ENCODE data around the gene STAB1.

The STAB1 gene

DNA sequence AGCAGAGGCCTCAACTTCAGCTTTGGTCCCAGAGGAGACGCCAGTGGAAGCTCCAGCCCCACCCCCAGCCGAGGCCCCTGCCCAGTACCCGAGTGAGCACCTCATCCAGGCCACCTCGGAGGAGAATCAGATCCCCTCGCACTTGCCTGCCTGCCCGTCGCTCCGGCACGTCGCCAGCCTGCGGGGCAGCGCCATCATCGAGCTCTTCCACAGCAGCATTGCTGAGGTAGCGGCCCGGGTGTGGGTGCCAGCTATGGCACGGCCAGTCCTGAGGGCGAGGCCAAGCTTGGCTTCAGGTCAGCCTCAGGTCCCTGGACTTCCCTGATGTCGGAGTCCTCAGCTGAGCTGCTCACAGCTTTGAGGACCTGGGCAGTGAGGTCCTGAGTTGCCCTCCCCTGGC, 5.7 kb upstream of the STAB1 start:
- no peak overlapping the region for H3K4me3 ChIP-seq (ENCODE audit: low read length)
- H3K4me2 ChIP-seq (ENCODE audit: low read length), result no peak overlapping the region
- no peaks in the 10 kb centered on the region for H4K20me1 ChIP-seq (ENCODE audit: control insufficient read depth, insufficient read depth, low read depth, low read length)
- no peak overlapping the region for H3K27ac ChIP-seq (ENCODE audit: low read depth, low read length)
- no peaks in the 10 kb centered on the region for H3K9me2 ChIP-seq (replicated peaks; ENCODE audit: control insufficient read depth, low read length)
- H3K4me1 ChIP-seq (ENCODE audit: control insufficient read depth, low read length), result no peaks in the 10 kb centered on the region
- no peaks in the 10 kb centered on the region for H3K27me3 ChIP-seq (ENCODE audit: control insufficient read depth, low read length)
- H3K36me3 ChIP-seq (ENCODE audit: control insufficient read depth, low read length), result peaks cover 64% of the 10 kb centered on the region
- TF ChIP-seq CTCF (IDR thresholded peaks at IDR 0.05; ENCODE audit: low read depth, low read length, poor library complexity, severe bottlenecking) (no peak), EZH2phosphoT487 (IDR thresholded peaks at IDR 0.05; ENCODE audit: borderline replicate concordance, low read length) (no peak)
- H3K79me2 ChIP-seq (ENCODE audit: control insufficient read depth, low read length), result no peaks in the 10 kb centered on the region
- H3K9me3 ChIP-seq (ENCODE audit: control insufficient read depth, insufficient read depth, low read length), result no peaks in the 10 kb centered on the region
- H3F3A ChIP-seq (ENCODE audit: control insufficient read depth, insufficient read depth), result no peaks in the 10 kb centered on the region

- Histone ChIP-seq H3K4me1 (ENCODE audit: control insufficient read depth, low read length) (no peaks in the 10 kb centered on the region), H3K27me3 (ENCODE audit: control insufficient read depth, low read length) (no peaks in the 10 kb centered on the region), H3K9me3 (ENCODE audit: control insufficient read depth, insufficient read depth, low read length) (no peaks in the 10 kb centered on the region), H3F3A (ENCODE audit: control insufficient read depth, insufficient read depth) (no peaks in the 10 kb centered on the region), H3K4me3 (ENCODE audit: low read length) (no peak overlapping the region), H3K27ac (ENCODE audit: low read depth, low read length) (no peak overlapping the region), H3K4me2 (ENCODE audit: low read length) (no peak overlapping the region), H3K9me2 (replicated peaks; ENCODE audit: control insufficient read depth, low read length) (no peaks in the 10 kb centered on the region), H3K36me3 (ENCODE audit: control insufficient read depth, low read length) (peaks cover 60% of the 10 kb centered on the region), H4K20me1 (ENCODE audit: control insufficient read depth, insufficient read depth, low read depth, low read length) (no peaks in the 10 kb centered on the region), H3K79me2 (ENCODE audit: control insufficient read depth, low read length) (no peaks in the 10 kb centered on the region)
- TF ChIP-seq EZH2phosphoT487 (IDR thresholded peaks at IDR 0.05; ENCODE audit: borderline replicate concordance, low read length) (no peak), CTCF (IDR thresholded peaks at IDR 0.05; ENCODE audit: low read depth, low read length, poor library complexity, severe bottlenecking) (no peak)
Observed at GRCh38 chr3:52490035-52490938, 4.9 kb upstream of the STAB1 start.

DNA sequence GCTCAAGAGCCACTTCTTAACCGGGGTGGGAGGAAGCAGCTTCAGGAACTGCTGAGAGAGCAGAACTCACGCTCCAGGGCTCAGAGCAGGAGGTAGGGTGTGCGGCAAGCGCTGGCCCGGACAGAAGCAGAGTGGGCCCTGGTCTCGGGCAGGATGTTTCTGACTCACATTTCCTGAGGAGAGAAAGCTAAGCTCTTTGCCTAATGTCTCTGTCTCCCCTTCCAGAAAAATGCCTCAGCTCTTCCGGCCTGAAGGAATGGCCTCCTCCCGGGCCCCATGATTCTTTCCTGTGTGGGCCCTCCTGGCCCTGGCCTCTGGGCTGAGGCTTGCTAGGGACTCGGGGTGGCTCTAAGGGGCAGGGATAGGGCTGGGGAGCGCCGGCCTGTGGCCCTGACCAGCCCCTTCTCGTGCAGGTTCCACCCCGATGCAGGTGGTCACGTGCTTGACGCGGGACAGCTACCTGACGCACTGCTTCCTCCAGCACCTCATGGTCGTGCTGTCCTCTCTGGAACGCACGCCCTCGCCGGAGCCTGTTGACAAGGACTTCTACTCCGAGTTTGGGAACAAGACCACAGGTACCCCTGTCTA, 4.1 kb upstream of the STAB1 start:
- Histone ChIP-seq H3K9me3 (ENCODE audit: control insufficient read depth, insufficient read depth, low read length) (no peaks in the 10 kb centered on the region), H4K20me1 (ENCODE audit: control insufficient read depth, insufficient read depth, low read depth, low read length) (no peaks in the 10 kb centered on the region), H3K27ac (ENCODE audit: low read depth, low read length) (no peak overlapping the region), H3K27me3 (ENCODE audit: control insufficient read depth, low read length) (no peaks in the 10 kb centered on the region), H3K36me3 (ENCODE audit: control insufficient read depth, low read length) (peaks cover 54% of the 10 kb centered on the region), H3K4me3 (ENCODE audit: low read length) (no peak overlapping the region), H3K9me2 (replicated peaks; ENCODE audit: control insufficient read depth, low read length) (no peaks in the 10 kb centered on the region), H3K4me2 (ENCODE audit: low read length) (no peak overlapping the region), H3F3A (ENCODE audit: control insufficient read depth, insufficient read depth) (no peaks in the 10 kb centered on the region), H3K79me2 (ENCODE audit: control insufficient read depth, low read length) (no peaks in the 10 kb centered on the region), H3K4me1 (ENCODE audit: control insufficient read depth, low read length) (no peaks in the 10 kb centered on the region)
- no peak for TF ChIP-seq CTCF (IDR thresholded peaks at IDR 0.05; ENCODE audit: low read depth, low read length, poor library complexity, severe bottlenecking)
- no peak for TF ChIP-seq EZH2phosphoT487 (IDR thresholded peaks at IDR 0.05; ENCODE audit: borderline replicate concordance, low read length)
